Brain microvascular endothelial cell (primary cell): ENCODE data around the gene SLC36A3.
A peak's percentile ranks its signal among the peaks of the same experiment; 100 is the strongest.

Experiments
- DNase-seq: peaks from one replicate; pipeline ENCODE4 v3.0.0-alpha.2; 2020
- H3K27ac ChIP-seq: fragments of 250-450 bp; sonication (Bioruptor Pico); 2 replicates; pipeline ENCODE4 v1.5.1; 2020; ENCODE audit warnings: mild to moderate bottlenecking, moderate library complexity
- H3K27me3 ChIP-seq: fragments of 250-450 bp; sonication (Bioruptor Pico); replicated peaks from 2 replicates; pipeline ENCODE4 v1.5.1; 2020; ENCODE audit warnings: mild to moderate bottlenecking
- H3K36me3 ChIP-seq: fragments of 250-450 bp; sonication (Bioruptor Pico); replicated peaks from 2 replicates; pipeline ENCODE4 v1.5.1; 2020; ENCODE audit warnings: mild to moderate bottlenecking
- H3K4me3 ChIP-seq: 2 replicates; pipeline ENCODE4 v1.5.1; 2011; ENCODE audit warnings: low read depth, mild to moderate bottlenecking, control low read depth, low read length, moderate library complexity
- in situ Hi-C: cut with HindIII; loops from 2 replicates; pipeline ENCODE4 v1.10.0; 2017; ENCODE audit warnings: low sequenced_read_pairs, low pct_ligation_motif_present
- TF ChIP-seq, protein P1 (sequence below): IDR thresholded peaks from 2 replicates; pipeline ENCODE4 v1.5.1; 2011; ENCODE audit warnings: low read depth, mild to moderate bottlenecking, moderate library complexity, low read length, control low read depth, inconsistent platforms; ENCODE audit errors: missing control alignments

The SLC36A3 gene

DNA sequence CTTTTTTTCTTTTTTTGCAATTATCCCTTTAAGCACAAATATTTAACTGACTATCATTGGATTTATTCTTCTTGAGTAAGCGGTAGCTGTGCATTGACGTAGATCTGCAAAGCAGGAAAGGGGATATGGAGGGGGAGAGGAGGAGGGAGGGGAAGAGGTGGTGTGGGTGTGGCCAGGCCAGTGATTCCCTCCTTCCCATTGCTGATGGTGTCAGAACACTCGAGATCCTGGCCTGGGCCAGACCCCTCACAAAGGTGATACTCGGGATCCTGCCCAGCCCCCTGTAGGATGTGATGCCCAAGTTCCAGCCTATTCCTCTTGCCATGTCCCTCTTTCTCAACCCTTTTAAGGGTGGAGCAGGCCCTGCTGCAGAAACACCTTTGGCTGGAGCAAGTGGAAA lies 9.9 kb downstream of the SLC36A3 start:
- Histone ChIP-seq H3K27ac (no peak overlapping the region), H3K27me3 (no peaks in the 10 kb centered on the region), H3K4me3 (no peak overlapping the region), H3K36me3 (no peaks in the 10 kb centered on the region)
- in situ Hi-C loops: no loop called here
- TF ChIP-seq, protein P1, sequence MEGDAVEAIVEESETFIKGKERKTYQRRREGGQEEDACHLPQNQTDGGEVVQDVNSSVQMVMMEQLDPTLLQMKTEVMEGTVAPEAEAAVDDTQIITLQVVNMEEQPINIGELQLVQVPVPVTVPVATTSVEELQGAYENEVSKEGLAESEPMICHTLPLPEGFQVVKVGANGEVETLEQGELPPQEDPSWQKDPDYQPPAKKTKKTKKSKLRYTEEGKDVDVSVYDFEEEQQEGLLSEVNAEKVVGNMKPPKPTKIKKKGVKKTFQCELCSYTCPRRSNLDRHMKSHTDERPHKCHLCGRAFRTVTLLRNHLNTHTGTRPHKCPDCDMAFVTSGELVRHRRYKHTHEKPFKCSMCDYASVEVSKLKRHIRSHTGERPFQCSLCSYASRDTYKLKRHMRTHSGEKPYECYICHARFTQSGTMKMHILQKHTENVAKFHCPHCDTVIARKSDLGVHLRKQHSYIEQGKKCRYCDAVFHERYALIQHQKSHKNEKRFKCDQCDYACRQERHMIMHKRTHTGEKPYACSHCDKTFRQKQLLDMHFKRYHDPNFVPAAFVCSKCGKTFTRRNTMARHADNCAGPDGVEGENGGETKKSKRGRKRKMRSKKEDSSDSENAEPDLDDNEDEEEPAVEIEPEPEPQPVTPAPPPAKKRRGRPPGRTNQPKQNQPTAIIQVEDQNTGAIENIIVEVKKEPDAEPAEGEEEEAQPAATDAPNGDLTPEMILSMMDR: no peak
- no peak for DNase-seq

- in situ Hi-C loops: no loop called here
- DNase-seq: no peak
- TF ChIP-seq, protein P1: no peak
- Histone ChIP-seq H3K27ac (no peak overlapping the region), H3K36me3 (no peaks in the 10 kb centered on the region), H3K4me3 (no peak overlapping the region), H3K27me3 (no peaks in the 10 kb centered on the region)
These were observed 15.4 kb downstream of the SLC36A3 start for GRCh38 chr5:151288180-151288579.

- DNase-seq: no peak
- Histone ChIP-seq H3K36me3 (no peaks in the 10 kb centered on the region), H3K27me3 (no peaks in the 10 kb centered on the region), H3K4me3 (no peak overlapping the region), H3K27ac (no peak overlapping the region)
- in situ Hi-C loops: no loop called here
- TF ChIP-seq, protein P1: no peak
These were observed 17.3 kb downstream of the SLC36A3 start for GRCh38 chr5:151286246-151286645.

- H3K27ac ChIP-seq: no peak overlapping the region
- H3K27me3 ChIP-seq: no peaks in the 10 kb centered on the region
- H3K36me3 ChIP-seq: no peaks in the 10 kb centered on the region
- no peak for DNase-seq
- in situ Hi-C loops: no loop called here
- H3K4me3 ChIP-seq: no peak overlapping the region
- TF ChIP-seq, protein P1: no peak
These were observed 17.9 kb downstream of the SLC36A3 start for GRCh38 chr5:151285683-151286082.

- no peaks in the 10 kb centered on the region for H3K36me3 ChIP-seq
- H3K27me3 ChIP-seq: no peaks in the 10 kb centered on the region
- in situ Hi-C loops: no loop called here
- H3K4me3 ChIP-seq: no peak overlapping the region
- TF ChIP-seq, protein P1: peak; percentile 39
- no peak overlapping the region for H3K27ac ChIP-seq
- DNase-seq: no peak
These were observed 19.1 kb downstream of the SLC36A3 start for GRCh38 chr5:151284392-151284967.

DNA sequence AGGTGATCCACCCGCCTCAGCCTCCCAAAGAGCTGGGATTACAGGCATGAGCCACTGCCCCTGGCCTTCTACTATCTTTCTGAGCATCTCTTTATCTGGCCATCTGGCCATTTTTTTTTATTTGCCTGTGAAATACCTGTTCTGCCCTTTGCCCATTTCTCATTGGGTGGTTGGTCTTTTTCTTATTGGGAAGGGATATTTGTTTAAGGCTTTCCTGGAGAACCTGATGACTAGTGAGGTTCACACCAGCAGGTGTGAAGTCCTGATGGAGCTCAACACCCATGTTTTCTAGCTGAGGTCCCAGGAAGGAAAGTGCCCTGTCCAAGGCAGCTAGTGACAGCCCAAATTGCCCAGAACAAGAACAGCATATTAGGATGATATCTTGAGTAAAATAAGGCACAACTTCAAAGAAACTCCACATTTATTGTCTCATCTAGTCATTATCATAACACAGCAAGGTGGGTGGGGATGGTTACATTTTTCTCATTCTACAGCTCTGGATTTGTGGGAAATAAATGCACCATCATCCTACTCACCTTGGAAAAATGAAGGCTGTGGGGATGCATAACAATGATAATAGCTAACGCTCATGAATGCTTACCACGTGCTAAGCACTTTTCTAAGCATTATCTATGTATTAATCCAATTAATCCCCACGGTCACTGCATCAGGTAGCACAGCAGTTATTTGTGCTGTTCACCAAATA lies 20.3 kb downstream of the SLC36A3 start:
- no peak overlapping the region for H3K4me3 ChIP-seq
- H3K27ac ChIP-seq: no peak overlapping the region
- in situ Hi-C loops: no loop called here
- H3K36me3 ChIP-seq: no peaks in the 10 kb centered on the region
- H3K27me3 ChIP-seq: no peaks in the 10 kb centered on the region
- TF ChIP-seq, protein P1: no peak
- no peak for DNase-seq
